Measurements from ENCODE around the gene HMCN2.

DNA sequence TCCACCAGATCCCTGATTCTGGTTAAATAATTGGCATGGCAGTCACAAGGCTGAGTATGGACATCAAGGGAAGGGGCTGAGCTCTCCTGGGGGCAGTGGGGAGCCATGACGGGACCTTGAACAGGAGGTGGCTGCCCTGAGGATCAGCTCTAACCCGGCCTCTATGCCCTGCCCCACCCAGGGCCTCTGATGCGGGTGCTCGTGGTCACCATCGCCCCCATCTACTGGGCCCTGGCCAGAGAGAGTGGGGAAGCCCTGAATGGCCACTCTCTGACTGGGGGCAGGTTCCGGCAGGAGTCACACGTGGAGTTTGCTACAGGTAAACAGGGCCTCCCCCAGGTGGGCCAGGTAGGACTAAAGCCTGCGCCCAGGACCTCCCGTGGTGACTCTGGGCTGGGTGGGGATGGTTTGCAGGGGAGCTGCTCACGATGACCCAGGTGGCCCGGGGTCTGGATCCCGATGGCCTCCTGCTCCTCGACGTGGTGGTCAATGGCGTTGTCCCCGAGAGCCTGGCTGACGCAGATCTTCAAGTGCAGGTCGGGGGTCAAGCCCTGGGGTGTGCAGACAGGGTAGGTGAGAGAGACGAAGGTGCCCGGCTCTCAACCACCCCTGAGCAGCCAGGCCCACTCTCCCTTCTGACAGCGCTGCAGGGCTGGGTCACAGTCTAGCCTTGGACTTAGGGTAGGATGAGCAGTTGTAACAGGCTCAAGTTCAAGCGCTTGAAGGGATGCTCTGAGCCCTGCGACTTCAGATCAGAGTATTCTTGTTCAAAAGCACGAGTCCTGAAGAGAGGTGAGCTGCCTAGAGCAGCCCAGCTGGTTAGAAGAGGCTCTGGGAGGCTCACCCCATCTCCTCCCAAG is 159.3 kb downstream of the HMCN2 start:
- no peak for TF ChIP-seq CREB1 (CRISPR knock-in tag; IDR thresholded peaks at IDR 0.05)
- no peak for TF ChIP-seq NR1H2 (CRISPR knock-in tag; IDR thresholded peaks at IDR 0.05)
- TF ChIP-seq, protein P1, sequence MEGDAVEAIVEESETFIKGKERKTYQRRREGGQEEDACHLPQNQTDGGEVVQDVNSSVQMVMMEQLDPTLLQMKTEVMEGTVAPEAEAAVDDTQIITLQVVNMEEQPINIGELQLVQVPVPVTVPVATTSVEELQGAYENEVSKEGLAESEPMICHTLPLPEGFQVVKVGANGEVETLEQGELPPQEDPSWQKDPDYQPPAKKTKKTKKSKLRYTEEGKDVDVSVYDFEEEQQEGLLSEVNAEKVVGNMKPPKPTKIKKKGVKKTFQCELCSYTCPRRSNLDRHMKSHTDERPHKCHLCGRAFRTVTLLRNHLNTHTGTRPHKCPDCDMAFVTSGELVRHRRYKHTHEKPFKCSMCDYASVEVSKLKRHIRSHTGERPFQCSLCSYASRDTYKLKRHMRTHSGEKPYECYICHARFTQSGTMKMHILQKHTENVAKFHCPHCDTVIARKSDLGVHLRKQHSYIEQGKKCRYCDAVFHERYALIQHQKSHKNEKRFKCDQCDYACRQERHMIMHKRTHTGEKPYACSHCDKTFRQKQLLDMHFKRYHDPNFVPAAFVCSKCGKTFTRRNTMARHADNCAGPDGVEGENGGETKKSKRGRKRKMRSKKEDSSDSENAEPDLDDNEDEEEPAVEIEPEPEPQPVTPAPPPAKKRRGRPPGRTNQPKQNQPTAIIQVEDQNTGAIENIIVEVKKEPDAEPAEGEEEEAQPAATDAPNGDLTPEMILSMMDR (IDR thresholded peaks at IDR 0.05) = no peak
- TF ChIP-seq, protein P2, sequence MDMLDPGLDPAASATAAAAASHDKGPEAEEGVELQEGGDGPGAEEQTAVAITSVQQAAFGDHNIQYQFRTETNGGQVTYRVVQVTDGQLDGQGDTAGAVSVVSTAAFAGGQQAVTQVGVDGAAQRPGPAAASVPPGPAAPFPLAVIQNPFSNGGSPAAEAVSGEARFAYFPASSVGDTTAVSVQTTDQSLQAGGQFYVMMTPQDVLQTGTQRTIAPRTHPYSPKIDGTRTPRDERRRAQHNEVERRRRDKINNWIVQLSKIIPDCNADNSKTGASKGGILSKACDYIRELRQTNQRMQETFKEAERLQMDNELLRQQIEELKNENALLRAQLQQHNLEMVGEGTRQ (CRISPR knock-in tag; IDR thresholded peaks at IDR 0.05) = no peak
- TF ChIP-seq, protein P3, sequence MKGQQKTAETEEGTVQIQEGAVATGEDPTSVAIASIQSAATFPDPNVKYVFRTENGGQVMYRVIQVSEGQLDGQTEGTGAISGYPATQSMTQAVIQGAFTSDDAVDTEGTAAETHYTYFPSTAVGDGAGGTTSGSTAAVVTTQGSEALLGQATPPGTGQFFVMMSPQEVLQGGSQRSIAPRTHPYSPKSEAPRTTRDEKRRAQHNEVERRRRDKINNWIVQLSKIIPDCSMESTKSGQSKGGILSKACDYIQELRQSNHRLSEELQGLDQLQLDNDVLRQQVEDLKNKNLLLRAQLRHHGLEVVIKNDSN (CRISPR knock-in tag; IDR thresholded peaks at IDR 0.05) = no peak
- TF ChIP-seq JUN (CRISPR knock-in tag; IDR thresholded peaks at IDR 0.05) = no peak
- TF ChIP-seq ZNF232 (CRISPR knock-in tag; IDR thresholded peaks at IDR 0.05) = no peak
- TF ChIP-seq NR2C2 (CRISPR knock-in tag; IDR thresholded peaks at IDR 0.05) = no peak
- TF ChIP-seq, protein P4, sequence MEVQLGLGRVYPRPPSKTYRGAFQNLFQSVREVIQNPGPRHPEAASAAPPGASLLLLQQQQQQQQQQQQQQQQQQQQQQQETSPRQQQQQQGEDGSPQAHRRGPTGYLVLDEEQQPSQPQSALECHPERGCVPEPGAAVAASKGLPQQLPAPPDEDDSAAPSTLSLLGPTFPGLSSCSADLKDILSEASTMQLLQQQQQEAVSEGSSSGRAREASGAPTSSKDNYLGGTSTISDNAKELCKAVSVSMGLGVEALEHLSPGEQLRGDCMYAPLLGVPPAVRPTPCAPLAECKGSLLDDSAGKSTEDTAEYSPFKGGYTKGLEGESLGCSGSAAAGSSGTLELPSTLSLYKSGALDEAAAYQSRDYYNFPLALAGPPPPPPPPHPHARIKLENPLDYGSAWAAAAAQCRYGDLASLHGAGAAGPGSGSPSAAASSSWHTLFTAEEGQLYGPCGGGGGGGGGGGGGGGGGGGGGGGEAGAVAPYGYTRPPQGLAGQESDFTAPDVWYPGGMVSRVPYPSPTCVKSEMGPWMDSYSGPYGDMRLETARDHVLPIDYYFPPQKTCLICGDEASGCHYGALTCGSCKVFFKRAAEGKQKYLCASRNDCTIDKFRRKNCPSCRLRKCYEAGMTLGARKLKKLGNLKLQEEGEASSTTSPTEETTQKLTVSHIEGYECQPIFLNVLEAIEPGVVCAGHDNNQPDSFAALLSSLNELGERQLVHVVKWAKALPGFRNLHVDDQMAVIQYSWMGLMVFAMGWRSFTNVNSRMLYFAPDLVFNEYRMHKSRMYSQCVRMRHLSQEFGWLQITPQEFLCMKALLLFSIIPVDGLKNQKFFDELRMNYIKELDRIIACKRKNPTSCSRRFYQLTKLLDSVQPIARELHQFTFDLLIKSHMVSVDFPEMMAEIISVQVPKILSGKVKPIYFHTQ (CRISPR knock-in tag; IDR thresholded peaks at IDR 0.05) = no peak
- no peak for TF ChIP-seq NFYB (CRISPR knock-in tag; conservative IDR thresholded peaks at IDR 0.05; ENCODE audit: low read depth)
- TF ChIP-seq, protein P5, sequence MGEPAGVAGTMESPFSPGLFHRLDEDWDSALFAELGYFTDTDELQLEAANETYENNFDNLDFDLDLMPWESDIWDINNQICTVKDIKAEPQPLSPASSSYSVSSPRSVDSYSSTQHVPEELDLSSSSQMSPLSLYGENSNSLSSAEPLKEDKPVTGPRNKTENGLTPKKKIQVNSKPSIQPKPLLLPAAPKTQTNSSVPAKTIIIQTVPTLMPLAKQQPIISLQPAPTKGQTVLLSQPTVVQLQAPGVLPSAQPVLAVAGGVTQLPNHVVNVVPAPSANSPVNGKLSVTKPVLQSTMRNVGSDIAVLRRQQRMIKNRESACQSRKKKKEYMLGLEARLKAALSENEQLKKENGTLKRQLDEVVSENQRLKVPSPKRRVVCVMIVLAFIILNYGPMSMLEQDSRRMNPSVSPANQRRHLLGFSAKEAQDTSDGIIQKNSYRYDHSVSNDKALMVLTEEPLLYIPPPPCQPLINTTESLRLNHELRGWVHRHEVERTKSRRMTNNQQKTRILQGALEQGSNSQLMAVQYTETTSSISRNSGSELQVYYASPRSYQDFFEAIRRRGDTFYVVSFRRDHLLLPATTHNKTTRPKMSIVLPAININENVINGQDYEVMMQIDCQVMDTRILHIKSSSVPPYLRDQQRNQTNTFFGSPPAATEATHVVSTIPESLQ (CRISPR knock-in tag; IDR thresholded peaks at IDR 0.05) = no peak
- TF ChIP-seq, protein P6, sequence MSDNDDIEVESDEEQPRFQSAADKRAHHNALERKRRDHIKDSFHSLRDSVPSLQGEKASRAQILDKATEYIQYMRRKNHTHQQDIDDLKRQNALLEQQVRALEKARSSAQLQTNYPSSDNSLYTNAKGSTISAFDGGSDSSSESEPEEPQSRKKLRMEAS (CRISPR knock-in tag; IDR thresholded peaks at IDR 0.05) = no peak
- TF ChIP-seq, protein P7, sequence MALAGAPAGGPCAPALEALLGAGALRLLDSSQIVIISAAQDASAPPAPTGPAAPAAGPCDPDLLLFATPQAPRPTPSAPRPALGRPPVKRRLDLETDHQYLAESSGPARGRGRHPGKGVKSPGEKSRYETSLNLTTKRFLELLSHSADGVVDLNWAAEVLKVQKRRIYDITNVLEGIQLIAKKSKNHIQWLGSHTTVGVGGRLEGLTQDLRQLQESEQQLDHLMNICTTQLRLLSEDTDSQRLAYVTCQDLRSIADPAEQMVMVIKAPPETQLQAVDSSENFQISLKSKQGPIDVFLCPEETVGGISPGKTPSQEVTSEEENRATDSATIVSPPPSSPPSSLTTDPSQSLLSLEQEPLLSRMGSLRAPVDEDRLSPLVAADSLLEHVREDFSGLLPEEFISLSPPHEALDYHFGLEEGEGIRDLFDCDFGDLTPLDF (CRISPR knock-in tag; IDR thresholded peaks at IDR 0.05) = no peak

Measured in WTC11 (cell line).